ENCODE results near the gene NTF3. TPM values are rescaled to one million over a fixed set of nuclear protein-coding genes. Genes with fewer than 3 reads are reported as not detected.

Gene NTF3
- total RNA-seq, 3 donors from 2014 or later, result 0.88 to 1.3 TPM; not detected in 1

DNA sequence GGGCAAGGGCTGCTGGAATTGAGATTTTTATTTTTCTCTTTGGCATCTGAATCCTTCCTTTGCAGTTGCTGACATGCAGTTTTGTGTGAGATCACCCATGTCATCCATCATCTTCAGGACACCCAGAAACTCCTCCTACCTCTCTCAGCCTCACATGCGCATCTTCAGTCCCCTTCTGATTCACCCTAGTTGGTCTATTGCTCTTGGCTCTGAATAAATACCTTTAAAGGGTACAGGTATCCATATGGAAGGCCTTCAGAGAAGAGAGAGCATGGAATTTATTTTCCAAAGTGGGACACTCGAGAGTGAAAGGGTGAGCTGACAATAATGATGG lies 41.8 kb downstream of the NTF3 start:
- DNase-seq (ENCODE audit: low spot score in 2 of 2), result no peak
- Histone ChIP-seq H3K36me3 (no peaks in the 10 kb centered on the region), H3K27ac (no peak overlapping the region), H3K9me3 (no peaks in the 10 kb centered on the region), H3K4me1 (no peaks in the 10 kb centered on the region), H3K27me3 (no peaks in the 10 kb centered on the region), H3K4me3 (no peak overlapping the region)
- TF ChIP-seq POLR2AphosphoS5 (IDR thresholded peaks at IDR 0.05), result no peak
- TF ChIP-seq, protein P1, sequence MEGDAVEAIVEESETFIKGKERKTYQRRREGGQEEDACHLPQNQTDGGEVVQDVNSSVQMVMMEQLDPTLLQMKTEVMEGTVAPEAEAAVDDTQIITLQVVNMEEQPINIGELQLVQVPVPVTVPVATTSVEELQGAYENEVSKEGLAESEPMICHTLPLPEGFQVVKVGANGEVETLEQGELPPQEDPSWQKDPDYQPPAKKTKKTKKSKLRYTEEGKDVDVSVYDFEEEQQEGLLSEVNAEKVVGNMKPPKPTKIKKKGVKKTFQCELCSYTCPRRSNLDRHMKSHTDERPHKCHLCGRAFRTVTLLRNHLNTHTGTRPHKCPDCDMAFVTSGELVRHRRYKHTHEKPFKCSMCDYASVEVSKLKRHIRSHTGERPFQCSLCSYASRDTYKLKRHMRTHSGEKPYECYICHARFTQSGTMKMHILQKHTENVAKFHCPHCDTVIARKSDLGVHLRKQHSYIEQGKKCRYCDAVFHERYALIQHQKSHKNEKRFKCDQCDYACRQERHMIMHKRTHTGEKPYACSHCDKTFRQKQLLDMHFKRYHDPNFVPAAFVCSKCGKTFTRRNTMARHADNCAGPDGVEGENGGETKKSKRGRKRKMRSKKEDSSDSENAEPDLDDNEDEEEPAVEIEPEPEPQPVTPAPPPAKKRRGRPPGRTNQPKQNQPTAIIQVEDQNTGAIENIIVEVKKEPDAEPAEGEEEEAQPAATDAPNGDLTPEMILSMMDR (IDR thresholded peaks at IDR 0.05), result no peak
- no peak for TF ChIP-seq POLR2A (IDR thresholded peaks at IDR 0.05)
- intact Hi-C loops (cut with DNase I; ENCODE audit: low total_unique reads), result no loop called here

DNA sequence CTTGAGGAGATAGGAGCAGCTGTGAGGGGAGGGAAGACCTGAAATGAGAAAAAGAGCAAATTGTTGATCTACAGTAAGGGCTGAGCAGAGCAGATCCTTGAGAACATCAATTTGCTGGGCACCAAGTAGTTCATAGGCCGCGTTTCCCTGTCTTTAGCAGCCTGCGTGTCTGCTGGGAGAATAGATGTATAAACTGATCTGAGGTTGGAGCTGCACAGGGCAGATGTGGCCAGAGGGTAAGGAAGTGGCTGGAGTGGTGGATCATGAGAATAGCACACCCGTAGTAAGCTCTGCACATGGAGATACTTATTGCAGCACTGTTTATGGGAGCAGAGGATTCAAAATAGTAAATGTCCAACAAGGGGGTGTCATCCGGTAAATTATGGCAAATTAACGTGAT lies 44.4 kb downstream of the NTF3 start:
- DNase-seq (ENCODE audit: low spot score in 2 of 2), result no peak
- no peaks in the 10 kb centered on the region for H3K9me3 ChIP-seq
- intact Hi-C loops (cut with DNase I; ENCODE audit: low total_unique reads), result no loop called here
- TF ChIP-seq POLR2A (IDR thresholded peaks at IDR 0.05) (no peak), POLR2AphosphoS5 (IDR thresholded peaks at IDR 0.05) (no peak)
- TF ChIP-seq, protein P1 (IDR thresholded peaks at IDR 0.05), result no peak
- no peaks in the 10 kb centered on the region for H3K4me1 ChIP-seq
- no peak overlapping the region for H3K4me3 ChIP-seq
- H3K27ac ChIP-seq, result no peak overlapping the region
- H3K27me3 ChIP-seq, result no peaks in the 10 kb centered on the region
- no peaks in the 10 kb centered on the region for H3K36me3 ChIP-seq

DNA sequence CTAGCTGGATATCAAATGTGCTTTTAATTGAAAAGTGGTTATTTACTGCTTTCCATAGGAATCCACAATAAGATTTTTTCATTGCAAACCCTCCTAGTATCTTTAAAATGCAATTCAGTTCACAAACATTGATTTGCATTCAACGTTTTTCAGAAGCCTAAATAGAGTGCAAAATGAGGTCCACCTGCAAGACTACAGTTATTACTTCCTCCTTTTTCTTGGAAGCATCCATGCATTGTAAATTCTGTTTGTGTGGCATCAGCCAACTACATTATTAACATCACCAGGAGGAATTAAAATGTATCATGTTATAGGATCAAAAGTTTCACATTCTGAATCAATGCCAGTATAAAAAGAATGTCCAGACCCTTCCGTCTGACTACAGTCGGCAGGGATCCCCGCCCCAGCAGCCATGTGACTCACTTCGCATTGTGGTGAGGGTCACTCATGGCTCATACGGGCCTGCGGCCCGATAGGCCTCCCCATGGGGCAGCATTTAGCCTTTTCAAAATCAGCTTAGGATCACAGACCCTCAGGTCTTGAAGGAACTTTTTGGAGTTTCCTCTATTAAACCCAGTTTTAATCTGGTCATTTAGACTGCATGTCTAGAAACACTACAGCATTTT lies 46.3 kb downstream of the NTF3 start:
- Histone ChIP-seq H3K9me3 (no peaks in the 10 kb centered on the region), H3K27me3 (no peaks in the 10 kb centered on the region), H3K36me3 (no peaks in the 10 kb centered on the region), H3K4me3 (no peak overlapping the region), H3K27ac (no peak overlapping the region), H3K4me1 (no peaks in the 10 kb centered on the region)
- intact Hi-C loops (cut with DNase I; ENCODE audit: low total_unique reads), result no loop called here
- no peak for DNase-seq (ENCODE audit: low spot score in 2 of 2)
- TF ChIP-seq POLR2A (IDR thresholded peaks at IDR 0.05), result no peak
- TF ChIP-seq, protein P1 (IDR thresholded peaks at IDR 0.05), result no peak
- TF ChIP-seq POLR2AphosphoS5 (IDR thresholded peaks at IDR 0.05), result no peak

DNA sequence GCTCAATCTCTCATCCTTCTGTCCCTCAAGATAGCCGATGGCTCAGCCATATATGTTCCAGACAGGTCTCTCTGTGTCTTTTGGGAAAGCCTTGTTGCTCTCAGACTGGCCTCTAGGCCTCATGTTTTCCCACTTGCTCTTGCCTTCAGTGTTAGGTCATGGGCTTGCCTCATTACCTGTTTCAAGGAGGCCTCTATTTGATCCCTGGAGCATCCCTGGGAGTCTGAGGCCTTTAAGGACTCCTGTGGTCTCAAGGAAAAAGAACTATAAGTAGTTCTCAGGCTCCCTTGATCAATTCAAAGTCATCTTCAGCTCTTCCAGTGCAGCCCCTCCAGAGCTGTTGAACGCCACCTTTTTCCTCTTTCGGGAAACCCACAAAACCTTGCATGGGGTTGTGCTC lies 47.9 kb downstream of the NTF3 start:
- TF ChIP-seq POLR2AphosphoS5 (IDR thresholded peaks at IDR 0.05) (no peak), POLR2A (IDR thresholded peaks at IDR 0.05) (no peak)
- TF ChIP-seq, protein P1 (IDR thresholded peaks at IDR 0.05), result no peak
- Histone ChIP-seq H3K27ac (no peak overlapping the region), H3K27me3 (no peaks in the 10 kb centered on the region), H3K4me1 (no peaks in the 10 kb centered on the region), H3K9me3 (no peaks in the 10 kb centered on the region), H3K36me3 (no peaks in the 10 kb centered on the region), H3K4me3 (no peak overlapping the region)
- no peak for DNase-seq (ENCODE audit: low spot score in 2 of 2)
- intact Hi-C loops (cut with DNase I; ENCODE audit: low total_unique reads), result no loop called here

DNA sequence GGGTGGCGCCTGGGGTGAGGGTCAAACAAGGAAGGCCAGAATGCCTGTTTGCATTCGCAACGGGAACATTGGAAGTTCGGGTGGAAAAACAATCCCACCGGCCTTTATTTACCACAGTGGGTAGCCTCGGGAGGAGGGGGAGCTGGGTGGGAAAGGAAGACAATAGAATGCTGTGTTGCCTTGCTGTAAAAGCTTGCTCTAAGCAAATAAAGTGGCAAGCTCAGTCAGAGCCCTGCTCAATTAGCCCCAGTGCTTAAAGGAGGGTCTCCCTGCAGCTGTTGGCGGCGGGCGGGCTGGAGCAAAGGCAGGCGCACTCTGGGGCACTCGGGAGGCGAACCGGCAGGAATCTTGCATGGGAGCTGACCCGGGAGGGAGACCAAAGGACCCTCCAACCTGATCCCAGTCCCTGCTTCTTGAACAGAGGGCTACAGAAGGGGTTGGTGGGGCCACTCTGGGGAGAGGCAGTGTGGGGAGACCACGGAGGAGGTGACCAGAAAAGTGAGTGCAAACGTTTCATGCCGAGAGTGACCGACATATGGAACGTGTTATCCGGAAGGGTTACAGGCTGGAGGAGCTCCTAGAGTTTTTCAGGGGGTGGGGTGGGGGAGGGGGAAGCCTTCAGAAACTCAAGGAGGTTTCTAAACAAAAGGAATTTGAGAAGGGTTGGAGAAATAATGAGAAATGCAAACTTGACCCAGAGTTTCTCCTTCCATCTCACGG lies 48.5 kb downstream of the NTF3 start:
- intact Hi-C loops (cut with DNase I; ENCODE audit: low total_unique reads), result no loop called here

More for the DNA sequence above, 48.5 kb downstream of the NTF3 start:
- Histone ChIP-seq H3K4me1 (no peaks in the 10 kb centered on the region), H3K9me3 (no peaks in the 10 kb centered on the region), H3K36me3 (no peaks in the 10 kb centered on the region), H3K4me3 (no peak overlapping the region), H3K27me3 (no peaks in the 10 kb centered on the region), H3K27ac (no peak overlapping the region)
- no peak for DNase-seq (ENCODE audit: low spot score in 2 of 2)
- TF ChIP-seq, protein P1 (IDR thresholded peaks at IDR 0.05), result no peak
- TF ChIP-seq POLR2AphosphoS5 (IDR thresholded peaks at IDR 0.05), result no peak
- TF ChIP-seq POLR2A (IDR thresholded peaks at IDR 0.05), result no peak
